Breast epithelium (tissue), 3 donors: Measurements from ENCODE around the gene KLHL29.

Source experiments
- CTCF ChIP-seq, 3 donors: fragments of 450-650 bp; IDR thresholded peaks; one replicate each; pipeline ENCODE4 v1.5.1; 2016 to 2017; ENCODE audit warnings: antibody characterized with exemption in 3 of 3, mild to moderate bottlenecking in 3 of 3, moderate library complexity in 3 of 3
- POLR2A ChIP-seq: fragments of 450-650 bp; IDR thresholded peaks from one replicate; pipeline ENCODE4 v1.6.1; 2016; ENCODE audit warnings: antibody characterized with exemption, mild to moderate bottlenecking, moderate library complexity
- POLR2AphosphoS5 ChIP-seq, 3 donors: sonication (generic); formaldehyde crosslinking; IDR thresholded peaks; one replicate each; pipeline ENCODE4 v1.6.1; 2017; ENCODE audit warnings: antibody characterized with exemption in 3 of 3

GRCh38 chr2:23595601-23596251 is 210.7 kb downstream of the KLHL29 start:
- TF ChIP-seq POLR2AphosphoS5 (IDR thresholded peaks at IDR 0.05) (no peak), CTCF (IDR thresholded peaks at IDR 0.05) (no peak), POLR2A (no peak)
